Panc1 (cell line): ENCODE data around the gene PFKFB3.

ENCODE experiments used
- POLR2AphosphoS5 ChIP-seq: IDR thresholded peaks from 2 replicates; pipeline ENCODE4 v1.6.1; 2012; ENCODE audit warnings: mild to moderate bottlenecking, low read depth, low read length, moderate library complexity
- SIN3A ChIP-seq: IDR thresholded peaks from 2 replicates; pipeline ENCODE4 v1.6.1; 2012; ENCODE audit warnings: low read depth, mild to moderate bottlenecking, low read length, moderate library complexity, borderline replicate concordance; ENCODE audit not compliant: insufficient read depth
- TF ChIP-seq, protein P1 (sequence below): fragments of 450-650 bp; IDR thresholded peaks from 2 replicates; pipeline ENCODE4 v1.5.1; 2017; ENCODE audit warnings: mild to moderate bottlenecking
- TF ChIP-seq, protein P2 (sequence below), 2 experiments: IDR thresholded peaks; 2 replicates each; pipeline ENCODE4 v1.6.1; 2011 to 2012; ENCODE audit warnings: low read depth in 2 of 2, control low read depth in 1 of 2, low read length in 1 of 2, mild to moderate bottlenecking in 1 of 2, moderate library complexity in 1 of 2; ENCODE audit not compliant: insufficient read depth in 1 of 2

DNA sequence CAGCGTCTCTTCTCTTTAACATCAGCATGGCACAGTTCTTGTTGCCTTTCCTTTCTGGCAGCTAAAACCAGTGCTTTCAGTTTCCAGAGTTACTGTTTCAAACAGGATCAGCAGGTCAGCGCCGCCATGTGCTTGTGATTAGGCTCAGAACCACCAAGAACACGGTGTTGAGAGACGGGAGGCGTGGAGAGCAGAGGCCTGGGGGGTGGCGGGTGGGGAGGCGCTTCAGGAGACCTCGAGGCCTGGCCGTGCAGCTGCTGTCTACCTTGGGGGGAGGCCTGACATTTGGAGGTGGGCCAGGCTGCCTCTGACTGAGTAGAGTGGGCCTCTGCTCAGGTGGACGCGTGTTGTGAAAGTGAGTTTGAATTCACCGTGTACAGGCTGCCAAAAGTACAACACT lies 22.0 kb downstream of the PFKFB3 start:
- TF ChIP-seq, protein P1, sequence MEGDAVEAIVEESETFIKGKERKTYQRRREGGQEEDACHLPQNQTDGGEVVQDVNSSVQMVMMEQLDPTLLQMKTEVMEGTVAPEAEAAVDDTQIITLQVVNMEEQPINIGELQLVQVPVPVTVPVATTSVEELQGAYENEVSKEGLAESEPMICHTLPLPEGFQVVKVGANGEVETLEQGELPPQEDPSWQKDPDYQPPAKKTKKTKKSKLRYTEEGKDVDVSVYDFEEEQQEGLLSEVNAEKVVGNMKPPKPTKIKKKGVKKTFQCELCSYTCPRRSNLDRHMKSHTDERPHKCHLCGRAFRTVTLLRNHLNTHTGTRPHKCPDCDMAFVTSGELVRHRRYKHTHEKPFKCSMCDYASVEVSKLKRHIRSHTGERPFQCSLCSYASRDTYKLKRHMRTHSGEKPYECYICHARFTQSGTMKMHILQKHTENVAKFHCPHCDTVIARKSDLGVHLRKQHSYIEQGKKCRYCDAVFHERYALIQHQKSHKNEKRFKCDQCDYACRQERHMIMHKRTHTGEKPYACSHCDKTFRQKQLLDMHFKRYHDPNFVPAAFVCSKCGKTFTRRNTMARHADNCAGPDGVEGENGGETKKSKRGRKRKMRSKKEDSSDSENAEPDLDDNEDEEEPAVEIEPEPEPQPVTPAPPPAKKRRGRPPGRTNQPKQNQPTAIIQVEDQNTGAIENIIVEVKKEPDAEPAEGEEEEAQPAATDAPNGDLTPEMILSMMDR = no peak
- TF ChIP-seq POLR2AphosphoS5 = no peak
- no peak for TF ChIP-seq SIN3A
- TF ChIP-seq, protein P2, sequence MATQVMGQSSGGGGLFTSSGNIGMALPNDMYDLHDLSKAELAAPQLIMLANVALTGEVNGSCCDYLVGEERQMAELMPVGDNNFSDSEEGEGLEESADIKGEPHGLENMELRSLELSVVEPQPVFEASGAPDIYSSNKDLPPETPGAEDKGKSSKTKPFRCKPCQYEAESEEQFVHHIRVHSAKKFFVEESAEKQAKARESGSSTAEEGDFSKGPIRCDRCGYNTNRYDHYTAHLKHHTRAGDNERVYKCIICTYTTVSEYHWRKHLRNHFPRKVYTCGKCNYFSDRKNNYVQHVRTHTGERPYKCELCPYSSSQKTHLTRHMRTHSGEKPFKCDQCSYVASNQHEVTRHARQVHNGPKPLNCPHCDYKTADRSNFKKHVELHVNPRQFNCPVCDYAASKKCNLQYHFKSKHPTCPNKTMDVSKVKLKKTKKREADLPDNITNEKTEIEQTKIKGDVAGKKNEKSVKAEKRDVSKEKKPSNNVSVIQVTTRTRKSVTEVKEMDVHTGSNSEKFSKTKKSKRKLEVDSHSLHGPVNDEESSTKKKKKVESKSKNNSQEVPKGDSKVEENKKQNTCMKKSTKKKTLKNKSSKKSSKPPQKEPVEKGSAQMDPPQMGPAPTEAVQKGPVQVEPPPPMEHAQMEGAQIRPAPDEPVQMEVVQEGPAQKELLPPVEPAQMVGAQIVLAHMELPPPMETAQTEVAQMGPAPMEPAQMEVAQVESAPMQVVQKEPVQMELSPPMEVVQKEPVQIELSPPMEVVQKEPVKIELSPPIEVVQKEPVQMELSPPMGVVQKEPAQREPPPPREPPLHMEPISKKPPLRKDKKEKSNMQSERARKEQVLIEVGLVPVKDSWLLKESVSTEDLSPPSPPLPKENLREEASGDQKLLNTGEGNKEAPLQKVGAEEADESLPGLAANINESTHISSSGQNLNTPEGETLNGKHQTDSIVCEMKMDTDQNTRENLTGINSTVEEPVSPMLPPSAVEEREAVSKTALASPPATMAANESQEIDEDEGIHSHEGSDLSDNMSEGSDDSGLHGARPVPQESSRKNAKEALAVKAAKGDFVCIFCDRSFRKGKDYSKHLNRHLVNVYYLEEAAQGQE (IDR thresholded peaks at IDR 0.05; ENCODE audit: insufficient read depth in 1 of 2, low read depth in 2 of 2, low read length in 1 of 2) = no peak
